ENCODE measurements around the gene PIM3. TPM values are rescaled to one million over a fixed set of nuclear protein-coding genes. Genes with fewer than 3 reads are reported as not detected.

PIM3 gene
- polyA plus RNA-seq, 1 of the 3 experiments (the other 2 are of a cell fraction): 15.3 TPM

- TF ChIP-seq USF1 (IDR thresholded peaks at IDR 0.05; ENCODE audit: borderline replicate concordance, low read depth): no peak
- TF ChIP-seq YY1 (IDR thresholded peaks at IDR 0.05; ENCODE audit: low read depth): no peak
- no peak for TF ChIP-seq CTCF (IDR thresholded peaks at IDR 0.05)
- TF ChIP-seq NRF1 (IDR thresholded peaks at IDR 0.05; ENCODE audit: low read depth, low read length): no peak
Measured at GRCh38 chr22:49927483-49928184, 32.9 kb upstream of the PIM3 start (continued).

GRCh38 chr22:49928185-49928495 lies 32.4 kb upstream of the PIM3 start:
- H3K9me2 ChIP-seq: no peaks in the 10 kb centered on the region
- POLR2A ChIA-PET: no interaction called here
- CTCF ChIA-PET: interaction anchor here (0.6 to 1.1 kb wide), 3 partner anchors 18 to 102 kb away, joined by 3 to 4 read pairs (median 3); no protein-coding TSS in a partner anchor

More at GRCh38 chr22:49928185-49928495, 32.4 kb upstream of the PIM3 start:
- Histone ChIP-seq H3K4me3 (ENCODE audit: low read depth in 2 of 2, low read length in 1 of 2) (no peak overlapping the region), H3K9ac (no peak overlapping the region), H3K27ac (ENCODE audit: low read depth in 2 of 2, low read length in 1 of 2) (no peak overlapping the region), H4K20me1 (ENCODE audit: insufficient read depth) (no peaks in the 10 kb centered on the region), H3K4me1 (ENCODE audit: control insufficient read depth in 1 of 2, insufficient read depth in 2 of 2, low read depth in 1 of 2, low read length in 1 of 2) (peaks cover 0 to 15% of the 10 kb centered on the region in 2 experiments; a peak in 1 of 4 replicates), H3K27me3 (ENCODE audit: insufficient read depth) (no peaks in the 10 kb centered on the region), H3F3A (replicated peaks; ENCODE audit: insufficient read depth) (no peaks in the 10 kb centered on the region), H3K36me3 (replicated peaks in 1 of 2; ENCODE audit: control insufficient read depth in 1 of 2, insufficient read depth in 2 of 2, low read length in 1 of 2) (peaks cover 0 to 15% of the 10 kb centered on the region in 2 experiments), H3K4me2 (no peak overlapping the region), H2AFZ (ENCODE audit: low read depth) (no peak overlapping the region), H3K79me2 (ENCODE audit: insufficient read depth) (no peaks in the 10 kb centered on the region), H3K9me3 (no peaks in the 10 kb centered on the region)
- no peak for DNase-seq
- TF ChIP-seq FOSL2 (IDR thresholded peaks at IDR 0.05; ENCODE audit: borderline replicate concordance, low read depth) (no peak), GABPA (IDR thresholded peaks at IDR 0.05; ENCODE audit: low read depth) (no peak), RAD21 (IDR thresholded peaks at IDR 0.05; ENCODE audit: low read length) (no peak), MAX (IDR thresholded peaks at IDR 0.05; ENCODE audit: low read depth) (no peak), FOXJ3 (CRISPR knock-in tag; IDR thresholded peaks at IDR 0.05) (no peak), RCOR1 (IDR thresholded peaks at IDR 0.05; ENCODE audit: low read length) (no peak), YY1 (IDR thresholded peaks at IDR 0.05; ENCODE audit: low read depth) (no peak), POLR2AphosphoS5 (IDR thresholded peaks at IDR 0.05; ENCODE audit: low read depth, low read length) (no peak), USF1 (IDR thresholded peaks at IDR 0.05; ENCODE audit: borderline replicate concordance, low read depth) (no peak), PBX3 (IDR thresholded peaks at IDR 0.05) (no peak), RFX5 (IDR thresholded peaks at IDR 0.05; ENCODE audit: low read length) (no peak), GATA2 (CRISPR knock-in tag; IDR thresholded peaks at IDR 0.05) (no peak), TEAD4 (IDR thresholded peaks at IDR 0.05; ENCODE audit: borderline replicate concordance, insufficient read depth) (no peak), IRF3 (IDR thresholded peaks at IDR 0.05; ENCODE audit: low read depth, low read length) (no peak), FOXM1 (IDR thresholded peaks at IDR 0.05; ENCODE audit: low read depth) (no peak), NFIC (IDR thresholded peaks at IDR 0.05; ENCODE audit: borderline replicate concordance) (no peak), NRF1 (IDR thresholded peaks at IDR 0.05; ENCODE audit: low read depth, low read length) (no peak), MXI1 (IDR thresholded peaks at IDR 0.05; ENCODE audit: low read depth, low read length) (no peak), TCF12 (IDR thresholded peaks at IDR 0.05) (no peak), MEF2A (IDR thresholded peaks at IDR 0.05; ENCODE audit: borderline replicate concordance, low read depth) (no peak)
- WGBS (ENCODE audit: low lambda C conversion rate): 82% methylated on average over 8 of the region's 8 CpGs
